GM21447 (cell line): Measurements from ENCODE around the gene HCN3.
"Not testable (repeated sequence)": the region's sequence is repeated elsewhere in the genome, so short reads cannot be mapped to it uniquely, and the experiment has no call there.

ENCODE experiments used
- ATAC-seq: cut with Tn5 transposase; IDR thresholded peaks from one replicate; pipeline ENCODE4 v1.9.1; 2021; ENCODE audit not compliant: unreplicated experiment

Gene HCN3

DNA sequence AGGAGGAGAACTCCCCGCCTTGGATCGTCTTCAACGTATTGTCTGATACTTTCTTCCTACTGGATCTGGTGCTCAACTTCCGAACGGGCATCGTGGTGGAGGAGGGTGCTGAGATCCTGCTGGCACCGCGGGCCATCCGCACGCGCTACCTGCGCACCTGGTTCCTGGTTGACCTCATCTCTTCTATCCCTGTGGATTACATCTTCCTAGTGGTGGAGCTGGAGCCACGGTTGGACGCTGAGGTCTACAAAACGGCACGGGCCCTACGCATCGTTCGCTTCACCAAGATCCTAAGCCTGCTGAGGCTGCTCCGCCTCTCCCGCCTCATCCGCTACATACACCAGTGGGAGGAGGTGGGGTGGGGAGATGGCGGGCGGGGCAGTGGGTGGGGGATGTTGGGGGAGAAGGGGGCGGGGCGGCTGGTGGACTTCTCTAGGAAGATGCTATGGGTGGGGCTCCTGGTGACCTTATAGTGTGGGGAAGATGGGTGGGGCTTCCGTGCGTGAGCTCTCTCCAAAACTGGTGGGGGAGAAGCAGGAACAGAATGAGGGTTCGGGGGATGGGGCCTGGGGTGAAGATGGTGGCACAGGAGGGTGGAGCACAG lies 5.3 kb downstream of the HCN3 start:
- no peak for ATAC-seq

DNA sequence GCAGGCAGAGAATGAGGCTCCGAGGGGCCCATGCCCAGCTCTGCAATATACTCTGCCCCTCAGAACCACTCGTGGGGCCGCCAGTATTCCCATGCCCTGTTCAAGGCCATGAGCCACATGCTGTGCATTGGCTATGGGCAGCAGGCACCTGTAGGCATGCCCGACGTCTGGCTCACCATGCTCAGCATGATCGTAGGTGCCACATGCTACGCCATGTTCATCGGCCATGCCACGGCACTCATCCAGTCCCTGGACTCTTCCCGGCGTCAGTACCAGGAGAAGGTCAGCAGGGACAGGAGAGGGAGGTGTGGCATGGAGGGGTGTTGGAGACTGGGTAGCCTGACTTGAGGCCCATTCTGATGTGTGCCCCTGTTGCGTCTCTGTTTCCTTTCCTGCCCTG lies 7.2 kb downstream of the HCN3 start:
- no peak for ATAC-seq

DNA sequence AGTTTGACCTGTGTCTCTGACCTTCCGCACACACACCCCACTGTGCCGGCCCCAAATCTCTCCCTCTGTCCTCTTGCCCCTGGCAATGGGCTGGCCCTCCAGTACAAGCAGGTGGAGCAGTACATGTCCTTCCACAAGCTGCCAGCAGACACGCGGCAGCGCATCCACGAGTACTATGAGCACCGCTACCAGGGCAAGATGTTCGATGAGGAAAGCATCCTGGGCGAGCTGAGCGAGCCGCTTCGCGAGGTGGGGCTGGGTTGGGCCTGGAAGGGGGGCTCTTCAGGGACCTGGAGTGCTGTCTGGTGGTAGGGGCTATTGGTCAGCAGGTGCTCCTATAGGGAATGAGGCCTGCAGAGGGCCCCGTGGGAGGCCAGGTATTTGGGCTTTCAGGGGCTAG lies 7.8 kb downstream of the HCN3 start:
- ATAC-seq, result no peak

DNA sequence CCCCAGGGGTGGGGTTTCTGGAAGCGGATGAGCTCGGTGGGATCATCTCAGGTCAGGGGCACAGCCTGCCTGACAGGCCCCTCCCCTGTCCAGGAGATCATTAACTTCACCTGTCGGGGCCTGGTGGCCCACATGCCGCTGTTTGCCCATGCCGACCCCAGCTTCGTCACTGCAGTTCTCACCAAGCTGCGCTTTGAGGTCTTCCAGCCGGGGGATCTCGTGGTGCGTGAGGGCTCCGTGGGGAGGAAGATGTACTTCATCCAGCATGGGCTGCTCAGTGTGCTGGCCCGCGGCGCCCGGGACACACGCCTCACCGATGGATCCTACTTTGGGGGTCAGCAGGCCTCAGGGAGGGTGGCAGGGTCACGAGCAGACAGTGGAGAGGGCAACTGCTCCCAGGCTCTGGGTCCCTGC lies 8.4 kb downstream of the HCN3 start:
- no peak for ATAC-seq

DNA sequence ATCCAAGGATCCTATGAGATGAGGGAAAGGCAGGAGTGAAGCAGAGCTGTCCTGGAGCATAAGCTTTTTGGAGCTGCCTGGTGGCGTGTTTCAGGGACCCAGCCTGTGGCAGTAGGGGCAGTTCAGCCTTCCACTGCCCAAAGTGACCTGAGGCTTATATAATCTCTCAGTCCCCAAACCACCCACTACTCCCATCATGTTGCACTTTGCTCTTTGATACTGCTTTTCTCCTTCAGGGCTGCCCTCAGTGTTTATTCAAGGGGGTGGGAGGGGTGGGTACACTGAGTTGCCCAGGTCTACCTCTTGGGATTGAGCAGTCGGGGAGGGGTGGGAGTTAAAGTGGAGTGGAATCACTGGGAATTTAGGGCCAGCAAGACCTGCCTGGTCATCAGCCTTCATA lies 9.3 kb downstream of the HCN3 start:
- no peak for ATAC-seq

DNA sequence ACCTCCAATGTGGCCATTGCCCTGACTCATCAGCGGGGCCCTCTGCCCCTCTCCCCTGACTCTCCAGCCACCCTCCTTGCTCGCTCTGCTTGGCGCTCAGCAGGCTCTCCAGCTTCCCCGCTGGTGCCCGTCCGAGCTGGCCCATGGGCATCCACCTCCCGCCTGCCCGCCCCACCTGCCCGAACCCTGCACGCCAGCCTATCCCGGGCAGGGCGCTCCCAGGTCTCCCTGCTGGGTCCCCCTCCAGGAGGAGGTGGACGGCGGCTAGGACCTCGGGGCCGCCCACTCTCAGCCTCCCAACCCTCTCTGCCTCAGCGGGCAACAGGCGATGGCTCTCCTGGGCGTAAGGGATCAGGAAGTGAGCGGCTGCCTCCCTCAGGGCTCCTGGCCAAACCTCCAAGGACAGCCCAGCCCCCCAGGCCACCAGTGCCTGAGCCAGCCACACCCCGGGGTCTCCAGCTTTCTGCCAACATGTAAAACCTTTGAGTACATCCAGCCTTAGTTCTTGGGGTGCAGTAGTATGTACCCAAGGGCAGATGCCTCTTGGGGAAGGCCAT lies 10.8 kb downstream of the HCN3 start:
- no peak for ATAC-seq

DNA sequence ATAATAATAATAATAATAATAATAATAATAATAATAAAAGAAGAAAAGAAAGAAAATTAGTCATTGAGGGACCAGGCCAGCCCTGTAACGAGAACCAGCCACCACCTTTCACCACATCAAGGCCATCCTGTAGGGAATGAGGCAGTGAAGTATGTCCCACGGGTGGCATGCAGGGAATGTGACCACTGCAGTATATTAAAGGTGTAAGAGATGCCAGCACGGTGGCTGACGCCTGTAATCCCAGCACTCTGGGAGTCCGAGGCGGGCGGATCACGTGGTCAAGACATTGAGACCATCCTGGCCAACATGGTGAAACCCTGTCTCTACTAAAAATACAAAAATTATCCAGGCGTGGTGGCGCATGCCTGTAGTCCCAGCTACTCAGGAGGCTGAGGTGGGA lies 13.7 kb downstream of the HCN3 start:
- not testable (repeated sequence) for ATAC-seq

DNA sequence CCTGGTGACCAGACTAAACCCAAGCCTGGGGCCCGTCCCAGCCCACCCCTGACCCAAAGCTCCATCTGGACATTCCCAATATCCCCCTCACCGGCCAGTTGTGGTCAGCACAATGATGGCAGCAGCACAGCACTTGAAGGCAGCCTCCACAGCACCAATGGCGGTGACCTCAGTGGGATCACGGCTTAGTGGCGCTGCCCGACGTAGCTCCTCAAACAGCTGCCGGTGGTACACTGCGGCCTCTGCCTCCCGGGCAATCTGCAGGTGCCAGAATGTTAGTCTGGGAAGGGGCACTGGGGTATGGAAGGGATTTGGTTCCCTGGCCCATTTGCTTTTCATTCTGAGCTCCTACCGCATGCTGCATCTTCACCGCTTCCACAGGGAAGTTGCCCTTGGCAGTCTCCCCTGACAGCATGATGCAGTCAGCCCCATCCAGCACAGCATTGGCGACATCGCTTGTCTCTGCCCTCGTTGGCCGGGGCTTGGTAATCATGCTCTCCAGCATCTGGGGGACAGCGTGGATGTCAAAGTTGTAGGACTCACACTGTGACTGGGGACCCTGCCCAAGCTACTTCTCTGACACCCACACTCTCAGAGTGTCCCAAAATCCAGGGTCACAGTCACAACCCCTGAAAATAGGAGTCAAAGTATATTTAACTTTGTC lies 16.0 kb downstream of the HCN3 start:
- ATAC-seq, result no peak

DNA sequence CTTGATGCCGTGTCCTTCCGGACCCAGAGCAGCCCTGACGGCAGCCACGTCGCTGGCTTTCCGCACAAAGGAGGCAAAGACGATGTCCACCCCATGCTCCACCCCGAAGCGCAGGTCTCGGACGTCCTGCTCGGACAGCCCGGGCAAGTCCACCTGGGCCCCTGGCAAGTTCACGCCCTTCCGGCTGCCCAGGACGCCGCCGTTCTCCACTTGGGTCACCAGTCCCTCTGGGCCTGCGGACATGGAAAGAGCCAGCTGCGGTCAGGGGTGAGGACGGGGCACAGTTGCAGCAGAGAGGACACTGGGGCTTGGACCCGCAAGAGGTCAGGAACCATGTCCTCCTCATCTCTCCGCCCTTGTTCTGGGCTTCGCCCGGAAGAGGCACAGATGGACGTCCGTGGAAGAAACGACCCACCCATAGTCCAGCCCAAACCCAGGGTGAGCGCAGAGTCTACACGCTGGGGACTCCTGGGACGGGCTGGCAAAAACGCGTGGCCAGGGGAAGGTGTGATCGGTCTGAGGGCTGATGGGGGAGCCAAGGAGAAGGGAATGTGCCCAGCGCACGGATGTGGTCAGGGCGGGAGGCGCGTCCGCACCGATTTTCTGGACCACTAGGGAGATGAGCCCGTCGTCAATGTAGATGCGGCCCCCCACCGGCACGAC lies 17.4 kb downstream of the HCN3 start:
- no peak for ATAC-seq

DNA sequence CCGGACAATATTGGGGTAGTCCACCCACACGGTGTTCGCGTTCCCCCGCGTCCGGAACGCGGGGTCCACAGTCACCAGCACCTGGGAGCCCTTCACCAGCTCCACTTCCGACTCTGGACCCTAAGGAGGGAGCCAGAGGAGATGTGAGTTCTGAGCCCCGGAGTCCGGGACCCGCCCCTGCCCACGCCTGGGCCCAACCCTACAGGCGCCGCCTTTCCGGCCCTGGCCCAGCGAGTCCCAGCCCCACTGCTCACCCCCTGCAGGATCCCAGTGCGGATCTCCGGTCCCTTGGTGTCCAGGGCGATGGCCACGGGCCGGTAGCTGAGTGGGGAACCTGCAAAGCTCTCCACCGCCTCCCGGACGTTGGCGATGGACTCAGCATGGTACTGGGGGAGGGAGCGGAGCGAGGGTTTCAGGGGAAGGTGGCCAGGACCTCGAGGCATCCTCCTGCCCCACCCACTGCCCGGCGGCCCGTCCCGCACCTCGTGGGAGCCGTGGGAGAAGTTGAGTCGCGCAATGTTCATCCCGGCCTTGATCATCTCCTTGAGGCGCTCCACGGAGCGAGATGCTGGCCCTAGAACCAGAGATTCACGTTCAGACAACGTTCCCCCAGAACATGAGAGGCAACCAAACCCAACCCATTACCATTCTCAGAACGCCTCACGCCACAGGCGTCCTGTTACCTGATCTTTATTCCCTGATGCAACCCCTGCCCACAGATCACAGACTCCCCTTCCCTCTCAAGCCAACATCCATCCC lies 18.1 kb downstream of the HCN3 start:
- no peak for ATAC-seq

DNA sequence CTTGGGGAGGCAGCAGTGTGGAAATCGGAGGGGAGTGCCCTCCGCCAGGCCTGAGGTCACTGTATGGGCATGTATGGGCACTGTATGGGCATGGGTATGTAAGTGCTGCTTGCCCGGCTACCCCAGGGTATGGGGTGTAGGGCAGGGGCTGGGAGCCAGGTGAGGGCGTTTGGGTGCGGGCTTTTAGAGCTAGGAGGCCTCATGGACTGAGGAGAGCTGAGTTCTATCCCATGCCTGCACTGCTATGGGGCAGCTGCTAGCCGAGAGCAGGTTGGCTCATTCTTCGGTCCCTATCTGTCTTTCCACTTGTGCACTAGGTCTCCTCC lies 18.6 kb downstream of the HCN3 start:
- ATAC-seq, result no peak

DNA sequence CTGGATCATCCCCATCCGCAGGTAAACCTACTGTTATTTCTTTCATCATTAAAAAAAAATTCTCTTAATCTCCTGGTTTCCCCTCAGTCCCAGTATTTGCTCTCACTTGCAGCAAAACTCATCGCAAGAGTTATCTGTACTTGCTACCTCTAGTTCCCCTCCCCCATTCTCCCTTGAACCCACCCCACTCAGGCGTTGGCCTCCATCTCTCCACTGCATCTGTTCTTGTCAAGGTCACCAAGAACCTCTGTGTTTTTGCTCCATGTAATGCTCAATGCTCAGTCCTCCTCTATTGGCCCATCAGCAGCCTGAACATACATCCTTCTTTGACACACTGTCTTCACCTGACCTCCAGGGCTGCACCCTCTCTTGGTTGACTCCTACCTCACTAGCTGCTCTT lies 19.4 kb downstream of the HCN3 start:
- ATAC-seq, result no peak

DNA sequence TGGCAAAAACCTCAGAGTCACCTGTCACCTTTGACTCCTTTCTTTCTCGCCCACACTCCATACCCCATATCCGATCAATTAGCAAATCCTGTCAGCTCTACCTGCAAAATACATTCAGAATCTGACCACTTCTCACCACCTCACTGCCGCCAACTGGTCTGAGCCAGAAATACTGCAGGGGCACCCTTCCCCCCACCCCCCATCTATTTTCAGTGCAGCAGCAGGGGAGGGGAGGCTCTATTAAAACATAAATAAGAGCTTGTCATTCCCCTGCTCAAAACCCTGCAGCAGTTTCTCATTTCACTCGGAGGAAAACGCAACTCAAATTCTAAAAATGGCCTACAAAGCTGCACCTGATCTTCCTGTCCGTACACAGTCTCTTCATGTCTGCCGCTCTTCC lies 20.1 kb downstream of the HCN3 start:
- no peak for ATAC-seq

DNA sequence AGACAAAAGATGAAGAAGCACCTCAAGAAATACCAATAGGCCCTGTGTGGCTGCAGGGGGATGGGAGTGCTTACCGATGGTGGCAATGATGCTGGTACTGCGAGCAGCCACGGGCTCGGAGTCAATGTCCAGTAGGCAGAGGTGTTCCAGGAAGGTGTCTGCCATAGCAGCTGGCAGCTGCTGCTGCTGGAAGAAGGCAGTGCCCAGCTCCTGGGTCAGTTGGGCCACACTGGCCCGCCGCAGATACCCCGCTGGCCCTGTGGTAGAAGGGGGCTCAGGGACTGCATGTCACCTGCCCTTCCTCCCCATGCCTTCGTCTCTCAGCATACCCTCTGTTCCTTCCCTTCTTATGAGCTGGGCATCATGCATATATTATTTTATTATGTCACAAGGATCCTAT lies 22.8 kb downstream of the HCN3 start:
- no peak for ATAC-seq

DNA sequence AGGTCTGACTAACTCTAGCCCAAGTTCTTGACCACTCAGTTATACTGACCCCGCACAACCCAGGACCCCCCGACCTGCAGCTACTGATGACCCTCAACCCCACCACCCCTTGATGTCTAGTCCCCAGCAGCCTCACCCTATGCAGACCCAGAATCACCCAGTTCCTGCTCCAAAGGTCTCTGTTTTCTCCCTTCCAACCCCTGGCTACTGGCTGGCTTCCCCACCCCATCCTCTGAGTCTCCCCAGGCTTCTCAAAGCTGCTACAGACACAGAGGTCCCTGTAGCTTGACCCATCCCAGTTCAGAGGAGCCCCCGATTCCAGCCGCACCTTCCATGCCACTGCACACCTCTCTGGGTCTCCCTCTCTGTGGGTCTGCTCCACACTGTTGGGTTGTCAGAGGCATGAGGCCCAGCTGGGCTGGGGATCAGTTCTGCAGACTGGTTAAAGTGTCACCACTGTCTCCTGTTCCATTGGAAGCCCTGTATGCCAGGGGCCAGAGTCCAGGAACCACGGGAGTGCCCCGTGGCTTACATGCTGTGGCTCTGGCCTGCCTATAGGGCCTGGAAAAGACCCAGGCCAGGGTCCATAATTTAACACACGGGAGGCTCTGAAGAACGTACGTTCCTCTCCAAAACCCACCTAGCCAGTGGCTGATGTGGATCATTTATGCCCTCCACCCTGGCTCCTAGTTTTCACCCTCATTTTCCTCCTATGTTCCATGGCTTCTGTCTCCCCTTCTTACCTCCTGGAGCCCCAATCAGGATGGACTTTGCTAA lies 23.5 kb downstream of the HCN3 start:
- ATAC-seq, result no peak

DNA sequence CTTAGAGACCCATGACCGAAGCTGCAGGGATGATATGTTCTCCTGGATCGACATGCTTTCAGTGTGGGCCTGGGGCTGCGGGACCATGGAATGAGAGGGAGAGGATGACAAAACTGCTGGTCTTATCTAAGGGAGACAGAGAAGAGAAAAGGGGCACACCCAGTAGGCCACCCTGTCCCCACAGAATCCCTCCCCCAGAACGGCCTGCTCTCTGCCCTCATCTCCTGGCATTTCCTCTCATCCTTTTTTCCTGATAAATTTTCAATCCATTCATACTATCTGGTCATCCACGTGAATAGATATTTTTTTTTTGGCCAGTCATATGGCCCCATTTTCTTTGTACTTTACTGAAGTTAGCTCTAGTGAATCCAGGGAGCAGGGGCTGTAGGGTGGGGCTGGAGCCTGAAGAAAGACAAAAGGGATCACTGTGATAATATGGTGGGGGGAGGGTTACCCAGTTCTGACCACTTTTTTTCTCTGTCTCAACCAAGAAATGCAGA lies 24.1 kb downstream of the HCN3 start, which contains the start of gene PKLR:
PKLR (minus strand) TSS at position 97 of the 500 bp plus-strand sequence; CDS start at position 54, 43 bp downstream.
- ATAC-seq, result no peak

DNA sequence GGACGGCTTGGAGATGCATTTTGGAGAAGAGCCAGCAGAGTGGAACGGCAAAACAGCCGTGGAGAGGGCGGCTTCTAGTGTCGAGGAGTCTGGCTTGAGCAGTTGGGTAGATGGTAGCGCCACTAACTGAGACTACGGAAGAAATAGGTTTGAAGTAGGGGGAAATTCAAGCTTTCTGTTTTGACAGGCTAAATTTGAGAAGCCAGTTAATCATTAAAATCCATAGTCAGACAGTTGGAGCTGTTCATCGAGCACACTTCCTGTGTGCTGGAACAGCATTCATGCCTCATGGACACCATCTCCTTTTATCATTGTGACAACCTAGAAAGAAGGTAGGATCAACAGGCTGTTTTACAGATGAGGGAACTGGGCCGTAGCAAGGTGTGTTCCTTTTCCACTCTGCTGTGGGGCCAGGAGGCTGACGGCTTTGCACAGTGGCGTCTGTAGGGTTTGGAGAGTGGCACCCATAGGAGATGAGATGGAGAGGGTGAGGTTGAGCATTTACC lies 27.3 kb downstream of the HCN3 start:
- no peak for ATAC-seq

DNA sequence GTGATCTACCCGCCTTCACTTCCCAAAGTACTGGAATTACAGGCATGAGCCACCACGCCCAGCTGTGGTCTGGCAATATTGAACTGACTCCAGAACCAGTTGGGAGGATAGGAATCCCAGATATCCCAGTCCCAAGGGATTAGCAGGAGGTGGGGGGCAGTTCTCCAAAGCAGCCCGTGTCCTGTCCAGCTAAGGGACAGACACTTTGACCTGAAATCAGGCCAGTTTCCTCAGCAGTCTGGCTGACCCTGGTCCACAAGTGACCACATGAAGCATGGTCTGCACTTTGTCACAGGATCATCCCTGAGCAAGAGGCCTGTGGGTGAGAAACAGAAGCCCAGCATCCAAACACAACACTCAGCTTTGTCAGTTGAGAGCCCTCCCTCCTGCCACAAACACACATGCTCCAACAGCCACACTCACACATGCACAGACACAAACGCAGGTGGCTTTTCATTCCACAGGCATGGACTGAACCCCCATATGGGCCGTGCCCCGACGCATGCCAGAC lies 28.7 kb downstream of the HCN3 start:
- no peak for ATAC-seq

DNA sequence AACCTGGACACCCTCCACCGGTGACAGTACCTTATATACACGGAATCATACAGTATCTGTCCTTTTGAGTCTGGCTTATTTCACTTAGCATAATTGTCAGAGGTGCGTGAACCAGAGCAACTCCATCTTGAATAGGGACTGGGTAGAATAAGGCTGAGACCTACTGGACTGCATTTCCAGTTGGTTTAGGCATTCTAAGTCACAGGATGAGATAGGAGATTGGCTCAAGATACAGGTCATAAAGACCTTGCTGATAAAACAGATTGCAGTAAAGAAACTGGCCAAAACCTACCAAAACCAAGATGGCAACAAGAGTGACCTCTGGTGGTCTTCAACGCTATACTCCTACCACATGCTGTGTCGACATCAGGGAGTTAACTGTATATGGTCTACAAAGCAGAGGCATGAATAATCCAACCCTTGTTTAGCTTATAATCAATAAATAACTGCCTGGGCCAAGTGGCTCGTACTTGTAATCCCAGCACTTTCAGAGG lies 30.0 kb downstream of the HCN3 start:
- no peak for ATAC-seq
